ENCODE measurements around the gene CAPN10. TPM values are rescaled to one million over a fixed set of nuclear protein-coding genes. Genes with fewer than 3 reads are reported as not detected.

CAPN10 gene
- total and polyA plus RNA-seq, 2 experiments from 2014 or later = 24.2 to 28.8 TPM

- peak; percentile 82 for DNase-seq (ENCODE audit: low spot score)
- Histone ChIP-seq H4K20me1 (ENCODE audit: insufficient read depth, poor library complexity, severe bottlenecking) (no peaks in the 10 kb centered on the region), H3K4me3 (no peak overlapping the region), H3K27me3 (no peaks in the 10 kb centered on the region), H3K9me2 (replicated peaks; ENCODE audit: insufficient read depth) (no peaks in the 10 kb centered on the region), H3K79me2 (peaks cover 52% of the 10 kb centered on the region), H3K36me3 (replicated peaks; ENCODE audit: insufficient read depth, low read depth) (no peaks in the 10 kb centered on the region), H3K4me2 (peak overlapping the region; percentile 54), H3K4me1 (ENCODE audit: insufficient read depth) (peaks cover 26% of the 10 kb centered on the region), H3K9me3 (ENCODE audit: low read depth) (no peaks in the 10 kb centered on the region), H3K27ac (peak overlapping the region; percentile 88), H2AFZ (no peak overlapping the region)
- TF ChIP-seq, protein P1, sequence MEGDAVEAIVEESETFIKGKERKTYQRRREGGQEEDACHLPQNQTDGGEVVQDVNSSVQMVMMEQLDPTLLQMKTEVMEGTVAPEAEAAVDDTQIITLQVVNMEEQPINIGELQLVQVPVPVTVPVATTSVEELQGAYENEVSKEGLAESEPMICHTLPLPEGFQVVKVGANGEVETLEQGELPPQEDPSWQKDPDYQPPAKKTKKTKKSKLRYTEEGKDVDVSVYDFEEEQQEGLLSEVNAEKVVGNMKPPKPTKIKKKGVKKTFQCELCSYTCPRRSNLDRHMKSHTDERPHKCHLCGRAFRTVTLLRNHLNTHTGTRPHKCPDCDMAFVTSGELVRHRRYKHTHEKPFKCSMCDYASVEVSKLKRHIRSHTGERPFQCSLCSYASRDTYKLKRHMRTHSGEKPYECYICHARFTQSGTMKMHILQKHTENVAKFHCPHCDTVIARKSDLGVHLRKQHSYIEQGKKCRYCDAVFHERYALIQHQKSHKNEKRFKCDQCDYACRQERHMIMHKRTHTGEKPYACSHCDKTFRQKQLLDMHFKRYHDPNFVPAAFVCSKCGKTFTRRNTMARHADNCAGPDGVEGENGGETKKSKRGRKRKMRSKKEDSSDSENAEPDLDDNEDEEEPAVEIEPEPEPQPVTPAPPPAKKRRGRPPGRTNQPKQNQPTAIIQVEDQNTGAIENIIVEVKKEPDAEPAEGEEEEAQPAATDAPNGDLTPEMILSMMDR (IDR thresholded peaks at IDR 0.05; ENCODE audit: poor library complexity) = peak; percentile 40
- TF ChIP-seq EZH2 (IDR thresholded peaks at IDR 0.05; ENCODE audit: borderline replicate concordance) = no peak
- 50% methylated on average over 27 of the region's 27 CpGs for WGBS (ENCODE audit: low lambda C conversion rate, missing lambda C conversion rate)
Measured at GRCh38 chr2:240579771-240580614, 6.5 kb upstream of the CAPN10 start.

- no peak overlapping the region for H3K4me2 ChIP-seq
- H3K79me2 ChIP-seq = peaks cover 62% of the 10 kb centered on the region
- H2AFZ ChIP-seq = no peak overlapping the region
- H3K4me1 ChIP-seq (ENCODE audit: insufficient read depth) = peaks cover 33% of the 10 kb centered on the region
- H3K36me3 ChIP-seq (replicated peaks; ENCODE audit: insufficient read depth, low read depth) = no peaks in the 10 kb centered on the region
- no peaks in the 10 kb centered on the region for H3K9me2 ChIP-seq (replicated peaks; ENCODE audit: insufficient read depth)
- no peaks in the 10 kb centered on the region for H3K27me3 ChIP-seq
- TF ChIP-seq EZH2phosphoT487 (IDR thresholded peaks at IDR 0.05; ENCODE audit: low read depth, severe bottlenecking, unreplicated experiment) = no peak
- H3K9me3 ChIP-seq (ENCODE audit: low read depth) = no peaks in the 10 kb centered on the region
- H3K27ac ChIP-seq = no peak overlapping the region
- no peaks in the 10 kb centered on the region for H4K20me1 ChIP-seq (ENCODE audit: insufficient read depth, poor library complexity, severe bottlenecking)
- no peak for DNase-seq (ENCODE audit: low spot score)
- 89% methylated on average over 5 of the region's 5 CpGs for WGBS (ENCODE audit: low lambda C conversion rate, missing lambda C conversion rate)
- H3K4me3 ChIP-seq = no peak overlapping the region
Measured at GRCh38 chr2:240581811-240582210, 4.7 kb upstream of the CAPN10 start.

DNA sequence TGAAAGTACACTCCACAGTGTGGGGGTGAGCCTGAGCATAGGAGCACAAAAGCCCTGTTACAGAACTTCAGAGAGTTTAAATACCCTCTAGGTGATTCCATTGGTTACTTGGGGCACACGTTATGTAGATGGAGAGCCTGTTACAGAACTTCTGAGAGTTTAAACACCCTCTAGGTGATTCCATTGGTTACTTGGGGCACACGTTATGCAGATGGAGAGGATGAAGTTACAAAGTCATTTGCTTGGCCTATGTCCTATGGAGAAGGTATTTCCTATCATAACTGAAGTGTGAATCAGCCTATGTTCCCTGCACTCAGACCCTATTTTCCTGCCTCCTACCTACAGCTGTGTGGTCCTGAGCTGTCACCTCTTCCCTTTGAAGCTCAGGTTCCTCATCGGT lies 3.8 kb upstream of the CAPN10 start:
- no peak overlapping the region for H3K4me2 ChIP-seq
- H3K9me2 ChIP-seq (replicated peaks; ENCODE audit: insufficient read depth) = no peaks in the 10 kb centered on the region
- no peaks in the 10 kb centered on the region for H4K20me1 ChIP-seq (ENCODE audit: insufficient read depth, poor library complexity, severe bottlenecking)
- peaks cover 37% of the 10 kb centered on the region for H3K4me1 ChIP-seq (ENCODE audit: insufficient read depth)
- no peaks in the 10 kb centered on the region for H3K36me3 ChIP-seq (replicated peaks; ENCODE audit: insufficient read depth, low read depth)
- no peaks in the 10 kb centered on the region for H3K27me3 ChIP-seq
- WGBS (ENCODE audit: low lambda C conversion rate, missing lambda C conversion rate) = 91% methylated on average over 3 of the region's 3 CpGs
- H3K4me3 ChIP-seq = no peak overlapping the region
- H3K27ac ChIP-seq = no peak overlapping the region
- no peak for TF ChIP-seq EZH2phosphoT487 (IDR thresholded peaks at IDR 0.05; ENCODE audit: low read depth, severe bottlenecking, unreplicated experiment)
- TF ChIP-seq, protein P1 (IDR thresholded peaks at IDR 0.05; ENCODE audit: poor library complexity) = no peak
- TF ChIP-seq EZH2 (IDR thresholded peaks at IDR 0.05; ENCODE audit: borderline replicate concordance) = no peak
- H3K9me3 ChIP-seq (ENCODE audit: low read depth) = no peaks in the 10 kb centered on the region
- H3K79me2 ChIP-seq = peaks cover 66% of the 10 kb centered on the region
- no peak overlapping the region for H2AFZ ChIP-seq
- DNase-seq (ENCODE audit: low spot score) = no peak

DNA sequence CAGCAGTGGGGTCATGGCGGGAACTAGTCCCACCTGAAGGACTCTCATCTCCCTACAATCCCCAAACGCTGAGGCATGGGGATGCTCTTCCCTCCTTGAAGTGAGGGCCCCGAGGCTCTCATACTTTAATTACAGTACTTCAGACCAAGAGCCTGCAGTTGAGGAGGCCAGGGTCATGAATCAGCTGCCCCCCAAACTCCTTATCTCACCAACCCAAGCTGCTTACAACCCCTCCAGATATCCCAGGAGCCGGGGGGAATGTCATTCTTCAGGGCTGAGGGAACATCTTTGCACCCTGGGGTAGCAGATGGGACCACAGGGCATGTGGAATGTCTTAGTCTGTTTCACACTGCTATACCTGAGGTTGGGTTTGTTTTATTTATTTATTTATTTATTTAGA lies 2.8 kb upstream of the CAPN10 start:
- H4K20me1 ChIP-seq (ENCODE audit: insufficient read depth, poor library complexity, severe bottlenecking) = peaks cover 5% of the 10 kb centered on the region
- H3K9me3 ChIP-seq (ENCODE audit: low read depth) = no peaks in the 10 kb centered on the region
- no peak overlapping the region for H3K4me3 ChIP-seq
- H3K27me3 ChIP-seq = no peaks in the 10 kb centered on the region
- H3K27ac ChIP-seq = no peak overlapping the region
- peaks cover 74% of the 10 kb centered on the region for H3K79me2 ChIP-seq
- no peak overlapping the region for H2AFZ ChIP-seq
- TF ChIP-seq, protein P1 (IDR thresholded peaks at IDR 0.05; ENCODE audit: poor library complexity) = no peak
- no peak for TF ChIP-seq EZH2 (IDR thresholded peaks at IDR 0.05; ENCODE audit: borderline replicate concordance)
- no peak for TF ChIP-seq EZH2phosphoT487 (IDR thresholded peaks at IDR 0.05; ENCODE audit: low read depth, severe bottlenecking, unreplicated experiment)
- H3K4me1 ChIP-seq (ENCODE audit: insufficient read depth) = peaks cover 42% of the 10 kb centered on the region
- H3K4me2 ChIP-seq = no peak overlapping the region
- DNase-seq (ENCODE audit: low spot score) = no peak
- no peaks in the 10 kb centered on the region for H3K9me2 ChIP-seq (replicated peaks; ENCODE audit: insufficient read depth)
- no peaks in the 10 kb centered on the region for H3K36me3 ChIP-seq (replicated peaks; ENCODE audit: insufficient read depth, low read depth)
- WGBS (ENCODE audit: low lambda C conversion rate, missing lambda C conversion rate) = 91% methylated on average over 4 of the region's 4 CpGs
